SK-MEL-5 (cell line): ENCODE data around the gene MECP2. TPM values are rescaled to one million over a fixed set of nuclear protein-coding genes. Genes with fewer than 3 reads are reported as not detected.

Experiments used
- DNase-seq: peaks from one replicate; pipeline ENCODE4 v3.0.0-alpha.2; 2016; ENCODE audit warnings: low read depth, low spot score
- in situ Hi-C: cut with HindIII; loops from 2 replicates; pipeline ENCODE4 v1.10.0; 2016; ENCODE audit warnings: low sequenced_read_pairs, high pct_unique_total_duplicates, low pct_unique_long_range_greater_than_20kb
- total RNA-seq: library from RNA; depleted of rRNA; stranded (reverse); fragments of >200 nt; shearing (Covaris generic); gene quantifications from 2 replicates; pipeline ENCODE4 v1.2.3, GENCODE V29; 2014

MECP2 gene
- total RNA-seq, 1 experiment from 2014 or later = 57.0 TPM

DNA sequence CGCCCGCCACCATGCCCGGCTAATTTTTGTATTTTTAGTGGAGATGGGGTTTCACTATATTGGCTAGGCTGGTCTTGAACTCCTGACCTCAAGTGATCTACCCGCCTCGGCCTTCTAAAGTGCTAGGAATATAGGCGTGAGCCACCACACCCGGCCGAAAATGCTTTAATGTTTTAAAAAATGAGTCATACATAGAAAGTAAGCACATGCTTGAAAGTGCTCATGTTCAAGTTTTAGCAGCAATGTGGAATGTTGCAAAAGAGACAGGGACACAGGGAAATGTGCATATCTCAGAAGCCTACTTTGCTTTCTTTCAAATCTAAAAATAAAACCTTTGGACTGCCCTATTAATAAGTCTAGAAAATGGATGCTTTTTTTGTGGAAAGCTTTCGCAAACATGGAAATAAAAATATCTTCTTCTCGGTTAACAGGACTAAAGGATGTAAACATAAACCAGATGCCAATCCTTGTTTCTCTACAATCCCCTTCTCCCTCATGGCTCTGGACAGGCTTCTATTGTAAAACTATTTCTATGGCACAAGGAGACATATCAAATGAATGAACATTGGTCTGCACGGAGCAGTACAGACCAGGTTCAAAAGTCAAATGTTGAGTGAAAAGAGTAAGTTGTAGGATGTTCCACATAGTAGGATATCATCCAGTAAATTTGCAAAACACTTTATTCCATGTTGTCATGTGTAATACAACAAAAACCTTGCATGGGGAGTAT, 15.0 kb downstream of the MECP2 start:
- DNase-seq = no peak
- in situ Hi-C loops = no loop called here

DNA sequence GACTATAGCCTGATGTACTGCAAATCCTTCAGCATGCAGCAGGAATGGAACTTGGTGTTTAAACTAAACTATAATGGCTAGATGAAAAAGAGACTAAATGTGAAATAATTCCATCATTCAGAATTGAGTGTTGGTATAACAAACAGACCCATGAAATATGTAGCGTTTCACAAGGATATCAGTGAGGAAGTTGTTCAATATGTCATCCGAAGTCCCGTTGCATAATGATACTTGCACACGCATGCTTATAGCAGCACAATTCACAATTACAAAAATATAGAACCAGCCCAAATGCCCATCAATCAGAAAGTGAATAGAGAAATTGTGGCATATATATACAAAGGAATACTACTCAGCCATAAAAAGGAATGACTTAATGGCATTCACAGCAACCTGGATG, 20.4 kb downstream of the MECP2 start:
- DNase-seq = no peak
- in situ Hi-C loops = no loop called here

DNA sequence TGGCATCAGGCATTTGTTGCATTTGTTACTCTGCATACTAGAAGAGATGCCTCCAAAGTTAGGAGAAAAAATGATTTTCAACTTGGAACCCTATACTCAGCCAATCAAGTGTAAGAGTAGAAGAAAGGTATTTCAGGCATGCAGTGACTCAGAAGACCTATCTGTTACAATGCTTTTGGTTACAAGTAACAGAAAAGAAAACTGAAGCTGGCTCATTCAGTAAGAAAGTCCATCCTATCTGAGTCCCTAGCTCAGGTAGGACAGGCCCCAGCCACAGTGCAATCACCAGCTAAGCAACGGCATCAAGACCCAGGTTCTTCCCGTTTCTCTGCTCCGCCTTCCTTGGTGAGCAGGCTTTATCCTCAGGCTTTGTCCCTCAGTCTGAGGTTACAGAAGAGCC, 23.3 kb downstream of the MECP2 start:
- in situ Hi-C loops = no loop called here
- DNase-seq = no peak

DNA sequence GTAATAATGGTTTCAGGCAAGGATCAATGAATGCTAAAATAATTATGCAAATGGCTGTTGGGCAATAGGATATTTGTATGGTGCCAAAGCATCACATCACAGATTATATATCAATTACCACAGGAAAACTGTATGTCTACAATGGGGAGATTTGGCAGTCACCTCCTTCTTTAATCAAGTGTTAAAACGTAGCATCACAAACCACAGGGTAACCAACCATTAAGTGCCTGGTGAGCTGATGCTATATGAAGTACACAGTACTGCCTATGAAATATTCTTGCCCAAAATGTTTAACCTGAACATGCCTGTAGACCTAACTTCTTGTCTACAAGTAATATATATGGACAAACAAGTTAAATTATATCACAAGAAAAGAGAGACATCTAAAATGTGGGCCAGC, 25.3 kb downstream of the MECP2 start:
- in situ Hi-C loops = no loop called here
- no peak for DNase-seq

DNA sequence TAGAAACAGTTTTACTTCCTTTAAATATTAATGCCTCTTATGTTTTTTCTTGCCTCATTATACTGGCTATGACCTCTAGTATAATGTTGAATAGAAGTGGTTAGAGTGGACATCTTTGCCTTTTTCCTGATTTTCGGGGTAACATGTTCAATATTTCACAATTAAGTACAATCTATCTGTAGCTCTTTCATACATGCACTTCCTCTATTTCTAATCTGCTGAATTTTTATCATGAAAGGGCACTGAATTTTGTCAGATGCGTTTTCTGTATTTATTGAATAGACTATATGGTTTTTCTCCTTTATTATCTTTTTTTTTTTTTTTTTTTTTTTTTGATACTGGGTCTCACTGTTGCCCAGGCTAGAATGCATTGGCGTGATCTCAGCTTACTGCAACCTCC, 29.0 kb downstream of the MECP2 start:
- in situ Hi-C loops = no loop called here
- DNase-seq = no peak

DNA sequence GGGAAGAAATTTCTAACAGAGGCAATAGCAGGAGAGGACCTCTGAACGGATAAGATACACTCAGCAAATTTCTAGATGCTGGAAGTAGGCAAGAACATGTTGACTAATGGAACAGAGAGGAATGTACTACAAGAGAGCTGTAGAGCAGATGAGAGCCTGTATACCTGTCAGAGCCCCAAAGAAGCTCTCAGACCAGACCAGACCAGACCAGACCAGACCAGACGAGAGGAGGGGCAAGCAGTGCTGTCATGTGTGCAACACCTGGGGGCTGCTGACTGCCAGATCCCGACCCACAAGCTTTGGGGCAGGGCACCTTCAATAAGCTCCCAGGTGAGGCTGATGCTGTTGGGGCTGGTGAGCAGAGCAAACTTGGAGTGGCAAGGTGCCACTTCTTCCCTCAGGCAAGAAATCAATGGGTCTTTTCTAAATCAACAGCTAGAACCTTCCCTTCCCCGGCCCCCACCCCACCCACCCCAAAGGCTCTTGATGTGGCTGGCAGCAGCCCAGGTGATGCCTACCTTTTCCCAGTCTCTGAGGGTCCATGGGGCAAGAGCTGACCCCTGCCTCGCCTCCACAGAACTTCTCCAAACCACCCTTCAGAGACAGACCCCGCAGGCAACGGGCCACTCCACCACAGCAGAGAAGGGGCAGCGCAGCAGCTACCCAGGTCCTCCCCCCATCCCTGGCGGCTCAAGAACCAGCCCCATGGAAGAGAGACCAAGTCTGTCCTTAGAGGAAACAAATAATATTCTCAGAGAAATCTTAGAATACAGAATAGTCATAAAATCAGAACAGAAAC, 32.7 kb downstream of the MECP2 start:
- no peak for DNase-seq
- in situ Hi-C loops = no loop called here

DNA sequence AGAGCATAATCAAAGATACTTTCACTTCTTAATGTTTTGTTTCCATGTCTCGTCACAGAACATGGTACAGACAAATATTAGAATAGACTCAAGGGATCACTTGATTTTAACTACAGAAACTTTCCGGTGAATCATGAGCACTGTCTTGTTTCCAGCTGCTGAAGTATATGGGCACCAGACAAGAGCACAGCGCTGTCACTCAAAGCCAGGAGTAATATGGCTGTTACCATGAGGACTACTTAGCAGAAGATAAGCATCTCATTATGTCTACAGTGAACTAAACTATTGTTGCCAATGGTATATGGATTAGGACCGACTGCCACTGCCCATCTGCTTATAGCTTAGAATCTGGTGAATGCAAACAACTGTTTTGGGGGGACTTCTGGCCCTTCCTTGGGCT, 34.3 kb downstream of the MECP2 start:
- in situ Hi-C loops = no loop called here
- no peak for DNase-seq

DNA sequence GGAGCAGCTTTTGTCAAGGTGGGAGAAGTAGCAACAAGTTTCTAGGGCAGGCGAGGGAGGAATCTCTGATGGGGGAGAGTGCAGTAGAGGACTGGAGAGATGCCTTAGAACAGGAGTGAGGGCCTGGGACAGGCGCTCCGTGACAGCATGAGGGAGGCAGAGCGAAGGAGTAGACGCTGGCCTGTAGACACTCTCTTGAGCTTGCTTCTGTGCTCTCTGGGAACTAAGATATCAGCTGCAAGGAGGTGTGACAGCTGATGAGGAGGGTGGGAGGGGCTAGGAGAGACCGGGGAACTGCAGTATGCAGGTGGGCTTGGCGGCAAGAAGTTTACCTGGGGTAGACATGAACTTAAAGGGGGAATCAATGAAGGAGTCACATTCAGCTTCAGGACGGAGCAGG, 35.7 kb downstream of the MECP2 start:
- in situ Hi-C loops = no loop called here

DNA sequence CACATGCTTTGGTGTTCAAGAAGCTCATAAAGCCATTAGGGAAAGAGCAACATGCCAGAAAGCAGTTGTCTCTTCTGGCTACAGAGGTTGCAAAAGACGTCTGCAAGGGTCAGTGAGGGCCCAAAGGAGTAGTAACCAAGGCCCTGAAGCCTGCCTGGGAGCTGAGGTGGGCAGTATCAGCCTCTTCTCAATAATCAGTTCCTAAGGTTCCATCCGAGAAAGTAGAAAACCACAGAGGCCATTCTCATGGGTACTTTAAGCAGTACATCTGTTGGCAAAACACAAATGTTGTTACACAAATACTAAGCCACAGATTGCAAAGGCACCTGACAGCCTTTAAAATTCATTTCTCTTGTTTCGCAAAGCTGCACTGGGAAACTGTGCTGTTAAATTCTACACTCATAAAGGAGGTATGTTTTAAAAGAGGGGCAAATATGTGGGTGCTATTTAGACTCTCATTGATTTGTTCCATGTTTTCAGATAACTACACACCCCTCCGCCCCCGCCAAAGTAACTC, 37.7 kb downstream of the MECP2 start:
- in situ Hi-C loops = no loop called here
- DNase-seq = no peak

More for the DNA sequence above, 35.7 kb downstream of the MECP2 start:
- no peak for DNase-seq

DNA sequence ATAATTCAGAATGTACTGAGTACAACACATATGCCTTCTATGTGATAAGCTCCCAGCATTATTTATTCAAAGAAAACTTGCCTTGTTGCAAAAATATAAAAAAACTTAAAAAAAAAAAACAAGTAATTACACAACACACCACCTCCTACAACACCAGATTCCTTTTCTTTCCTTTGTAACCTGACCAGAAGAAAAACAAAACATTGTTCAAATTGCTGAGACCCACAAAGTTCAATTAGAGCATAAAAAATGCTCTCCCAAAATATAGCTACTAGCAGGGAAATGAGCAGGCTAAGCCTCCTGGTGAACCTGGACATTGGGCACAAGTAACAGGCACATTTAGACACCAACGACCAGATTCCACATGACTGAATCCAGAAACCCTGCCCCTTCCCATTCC, 38.3 kb downstream of the MECP2 start:
- in situ Hi-C loops = no loop called here
- DNase-seq = no peak

DNA sequence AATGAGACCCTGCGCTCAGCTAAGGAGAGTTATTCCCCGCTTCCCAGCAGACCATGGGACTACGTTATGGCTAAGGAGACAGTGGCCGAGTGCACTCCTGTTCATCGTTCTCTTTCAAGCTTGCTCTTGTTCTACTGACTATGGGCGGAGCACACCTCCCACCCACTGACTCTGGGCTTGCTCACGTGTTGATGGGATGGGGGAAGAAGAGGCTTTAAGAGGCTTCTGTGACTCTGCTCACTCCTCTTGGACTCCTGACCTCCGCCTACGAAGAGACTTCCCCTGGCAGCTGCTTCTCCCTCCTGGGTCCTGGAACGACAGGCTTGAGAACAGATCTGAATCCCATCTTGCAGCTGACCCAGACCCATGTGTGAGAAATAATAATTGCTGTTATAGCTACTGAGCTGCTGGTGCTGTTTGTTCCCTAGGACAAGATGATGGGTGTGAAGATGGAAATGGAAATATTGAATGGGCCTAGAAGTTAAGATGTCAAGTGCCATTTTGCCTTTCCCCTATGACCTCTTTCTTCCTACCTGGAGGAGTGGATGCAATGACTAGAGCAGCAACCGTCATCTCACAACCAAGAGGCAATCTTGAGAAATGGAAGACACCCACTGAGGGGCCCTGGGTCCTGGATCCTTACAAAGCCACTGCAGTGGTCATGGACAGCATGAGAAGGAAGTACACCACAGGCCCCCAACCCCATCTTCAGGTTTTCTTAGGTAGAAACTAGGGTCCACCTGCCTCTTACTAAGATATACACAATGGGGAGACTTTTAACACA, 39.1 kb downstream of the MECP2 start:
- in situ Hi-C loops = no loop called here
- no peak for DNase-seq

DNA sequence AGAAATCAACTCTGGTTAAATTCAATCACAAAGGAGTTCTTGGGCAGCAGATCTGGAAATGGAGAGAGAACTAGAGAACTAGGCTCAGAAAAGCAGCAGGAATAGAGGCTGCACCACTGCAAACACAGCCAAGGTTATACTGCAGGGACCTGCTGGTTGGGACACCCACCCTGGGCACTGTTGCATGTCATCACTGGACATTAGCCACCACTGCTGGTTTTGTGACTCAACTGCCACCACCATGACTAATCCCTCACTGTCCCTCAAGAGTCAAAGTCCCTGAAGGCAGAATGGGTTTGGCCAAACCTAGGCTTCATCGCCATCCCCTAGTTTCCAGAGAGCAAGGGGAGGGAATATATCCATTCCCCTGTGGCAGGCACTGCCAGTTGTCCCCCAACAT, 39.7 kb downstream of the MECP2 start:
- DNase-seq = no peak
- in situ Hi-C loops = no loop called here

DNA sequence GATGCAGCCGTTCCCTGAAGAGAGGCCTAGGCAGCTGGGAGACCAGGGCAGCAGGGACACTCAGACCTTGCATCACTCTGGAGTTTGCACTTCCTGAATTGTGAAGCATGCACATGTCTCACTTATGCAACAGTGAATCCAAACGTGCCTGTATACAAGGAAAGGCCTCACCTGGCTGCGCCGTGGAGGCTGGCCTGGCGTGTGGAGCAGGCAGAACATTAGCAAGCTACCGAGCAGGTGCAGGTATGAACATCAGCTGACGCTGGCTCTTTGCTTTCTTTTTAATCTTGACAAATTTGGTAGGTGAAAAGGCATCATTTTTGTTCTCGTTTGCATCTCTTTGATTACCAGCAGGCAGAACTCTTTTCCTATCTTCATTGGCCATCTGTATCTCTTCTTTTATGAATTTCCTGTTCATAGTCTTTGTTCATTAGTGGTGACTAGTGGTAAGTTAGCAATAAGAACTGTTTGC, 40.7 kb downstream of the MECP2 start:
- in situ Hi-C loops = no loop called here
- DNase-seq = no peak

DNA sequence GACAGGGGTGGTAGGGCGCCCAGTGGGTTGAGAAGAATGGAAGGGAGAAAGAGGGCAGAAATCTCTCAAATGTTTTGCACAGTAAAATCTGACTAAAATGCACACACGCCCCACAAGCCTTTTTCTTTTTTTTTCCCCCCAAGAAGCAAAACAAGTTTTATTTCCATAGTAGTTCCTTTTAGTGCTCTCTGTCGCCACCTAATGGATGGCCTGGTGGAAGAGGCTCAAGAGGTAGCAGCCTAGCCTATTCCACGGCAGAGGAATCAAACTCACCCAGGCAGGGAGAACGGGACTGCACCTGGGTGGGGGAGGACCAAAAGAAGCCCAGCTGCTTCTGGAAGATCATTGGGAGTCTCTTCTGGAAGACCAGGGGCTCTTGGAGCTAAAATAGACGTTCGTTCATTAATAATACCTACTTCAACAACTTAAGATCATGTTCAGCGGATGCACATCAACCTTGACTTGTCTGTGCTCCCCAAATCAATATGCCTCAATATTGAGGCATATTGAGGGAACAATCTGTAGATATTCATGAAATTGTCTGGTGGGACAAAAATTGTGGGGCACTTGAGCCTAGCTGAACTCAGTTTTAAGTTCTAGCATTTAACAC, 46.2 kb downstream of the MECP2 start:
- DNase-seq = peak; percentile 69
- in situ Hi-C loops = no loop called here

DNA sequence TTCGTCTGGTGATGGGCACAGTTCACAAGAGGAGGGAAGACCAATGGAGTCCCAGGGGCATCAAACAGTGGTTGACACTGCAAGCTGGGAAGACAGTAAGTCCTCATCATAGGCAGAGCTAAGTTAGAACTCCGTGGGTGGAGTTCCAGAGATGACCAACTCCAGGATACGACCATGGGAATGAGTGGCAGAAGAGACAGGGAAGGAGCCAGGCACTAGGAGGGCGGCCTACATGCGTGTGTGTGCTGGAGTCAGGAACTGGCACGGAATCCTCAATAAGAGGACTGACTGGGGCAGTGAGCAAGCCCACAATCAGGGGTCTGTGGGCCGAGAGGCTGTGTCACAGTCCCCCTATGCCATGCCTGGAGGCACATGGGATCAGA, 47.4 kb downstream of the MECP2 start:
- no peak for DNase-seq
- in situ Hi-C loops = no loop called here

DNA sequence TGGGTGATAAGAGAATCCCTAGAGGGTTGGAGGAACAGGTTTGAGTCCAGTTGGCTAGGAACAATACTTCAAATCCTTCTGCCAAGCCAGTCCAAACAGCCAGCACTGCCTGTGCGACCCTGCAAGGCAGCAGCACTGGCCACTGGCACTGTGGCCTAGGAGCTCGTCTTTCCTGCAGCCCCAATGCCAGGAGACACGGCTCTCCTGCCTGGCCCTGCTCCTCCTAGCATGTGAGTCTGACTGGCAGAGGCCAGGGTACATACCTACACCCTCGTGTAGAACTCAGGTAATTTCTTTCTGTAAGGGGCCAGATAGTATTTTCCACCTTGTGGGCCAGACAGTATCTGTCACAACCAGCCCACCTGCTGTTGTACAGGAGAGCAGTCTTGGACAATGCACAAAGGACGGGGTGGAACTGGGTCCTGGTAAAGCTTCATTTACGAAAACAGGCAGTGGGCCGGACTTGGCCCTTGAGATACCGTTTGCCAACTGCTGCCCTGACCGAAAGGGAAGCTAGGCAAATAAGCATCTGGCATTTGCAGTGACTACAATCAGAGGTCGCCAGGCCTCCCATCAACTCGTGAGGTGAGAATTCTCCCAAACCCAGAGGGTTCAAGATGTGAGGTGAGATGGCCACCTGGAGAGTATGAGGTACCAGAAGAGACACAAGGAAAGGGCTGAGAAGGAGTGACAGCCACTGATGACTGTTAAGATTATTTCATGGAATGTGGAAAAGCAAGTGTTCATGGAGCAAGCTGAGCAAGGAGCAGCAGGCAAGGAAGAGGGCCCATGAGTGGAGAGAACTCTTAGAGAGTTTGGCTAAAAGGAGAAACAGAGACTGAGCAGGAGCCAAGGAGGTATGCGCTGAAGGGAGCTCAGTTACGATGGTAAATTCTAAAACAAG, 48.1 kb downstream of the MECP2 start:
- DNase-seq = no peak
- in situ Hi-C loops = no loop called here

DNA sequence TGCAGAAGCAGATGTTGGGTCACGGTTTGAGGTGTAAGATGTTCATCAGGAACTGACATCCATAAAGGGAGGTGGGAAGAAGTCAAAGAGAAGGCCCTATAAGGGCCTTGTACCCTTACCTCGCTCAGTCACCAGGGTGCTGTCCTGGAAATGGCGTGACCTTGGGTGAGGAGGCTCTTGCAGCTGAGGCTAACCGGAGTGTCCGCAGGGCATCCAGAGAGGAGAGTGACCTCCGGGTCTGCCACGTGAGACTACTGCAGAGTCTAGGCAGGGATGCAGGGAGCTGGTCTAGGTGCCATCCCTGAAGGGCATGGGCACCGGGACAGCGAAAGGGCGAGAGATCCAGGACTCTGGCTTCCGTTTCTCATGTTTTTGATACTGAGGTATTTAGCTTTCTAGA, 49.1 kb downstream of the MECP2 start:
- in situ Hi-C loops = no loop called here

More for the DNA sequence above, 49.1 kb downstream of the MECP2 start:
- no peak for DNase-seq
